ENCODE measurements around the gene PGAM2. TPM values are rescaled to one million over a fixed set of nuclear protein-coding genes. Genes with fewer than 3 reads are reported as not detected.

Gene PGAM2
- total and polyA plus RNA-seq, 12 donors: 0.76 to 30.1 (median 6.7) TPM

GRCh38 chr7:44107116-44107960 is 42.0 kb upstream of the PGAM2 start:
- Histone ChIP-seq H3K27ac (peak overlapping the region in 1 of 5 donors; percentile 55), H3K4me1 (replicated peaks in 1 of 2) (no peaks in the 10 kb centered on the region), H3K4me3 (peak overlapping the region in 1 of 4 donors; percentile 15), H3K27me3 (no peaks in the 10 kb centered on the region), H3K36me3 (replicated peaks in 1 of 2) (peaks cover 0 to 4% of the 10 kb centered on the region in 2 donors), H3K9me3 (replicated peaks in 1 of 3) (no peaks in the 10 kb centered on the region)
- no peak for DNase-seq
- intact Hi-C loops (cut with DNase I): no loop called here
- 83 to 92% (median 90%) methylated on average over 7 to 18 of the region's 18 CpGs for WGBS, 4 donors
- no peak for TF ChIP-seq CTCF (IDR thresholded peaks at IDR 0.05)
- TF ChIP-seq POLR2A (IDR thresholded peaks at IDR 0.05): no peak

- 85 to 87% (median 86%) methylated on average over 6 to 10 of the region's 10 CpGs for WGBS, 4 donors
- intact Hi-C loops (cut with DNase I): no loop called here
- no peak for DNase-seq
- Histone ChIP-seq H3K36me3 (replicated peaks in 1 of 2) (peaks cover 0 to 4% of the 10 kb centered on the region in 2 donors), H3K4me1 (replicated peaks in 1 of 2) (no peaks in the 10 kb centered on the region), H3K4me3 (peak overlapping the region in 1 of 4 donors; percentile 64), H3K9me3 (replicated peaks in 1 of 3) (no peaks in the 10 kb centered on the region), H3K27ac (peak overlapping the region in 1 of 5 donors; percentile 93), H3K27me3 (no peaks in the 10 kb centered on the region)
- TF ChIP-seq CTCF (IDR thresholded peaks at IDR 0.05): no peak
- TF ChIP-seq POLR2A (IDR thresholded peaks at IDR 0.05): no peak
Observed at GRCh38 chr7:44106311-44107065, 41.1 kb upstream of the PGAM2 start.

GRCh38 chr7:44105832-44106231 is 40.5 kb upstream of the PGAM2 start:
- no peaks in the 10 kb centered on the region for H3K4me1 ChIP-seq (replicated peaks in 1 of 2)
- H3K27ac ChIP-seq: peak overlapping the region in 1 of 5 donors; percentile 93
- 64 to 81% (median 67%) methylated on average over 2 of the region's 2 CpGs for WGBS, 4 donors
- intact Hi-C loops (cut with DNase I): no loop called here
- no peaks in the 10 kb centered on the region for H3K27me3 ChIP-seq
- peaks cover 0 to 4% of the 10 kb centered on the region in 2 donors for H3K36me3 ChIP-seq (replicated peaks in 1 of 2)
- TF ChIP-seq POLR2A (IDR thresholded peaks at IDR 0.05) (no peak), CTCF (IDR thresholded peaks at IDR 0.05) (no peak)
- peak overlapping the region in 1 of 4 donors; percentile 64 for H3K4me3 ChIP-seq
- no peaks in the 10 kb centered on the region for H3K9me3 ChIP-seq (replicated peaks in 1 of 3)
- DNase-seq: no peak
